HG03439 (cell line): Measurements from ENCODE around the gene RRP36.

ENCODE experiments used
- ATAC-seq: cut with Tn5 transposase; IDR thresholded peaks from one replicate; pipeline ENCODE4 v1.9.1; 2021; ENCODE audit warnings: mild to moderate bottlenecking, moderate library complexity; ENCODE audit not compliant: unreplicated experiment

RRP36 gene

GRCh38 chr6:43060755-43061633 lies 39.6 kb downstream of the RRP36 start:
- ATAC-seq = no peak

- no peak for ATAC-seq
Observed at GRCh38 chr6:43061861-43062260, 40.4 kb downstream of the RRP36 start.

- no peak for ATAC-seq
Observed at GRCh38 chr6:43062818-43063217, 41.4 kb downstream of the RRP36 start.

- ATAC-seq = no peak
Observed at GRCh38 chr6:43070028-43070632, 48.7 kb downstream of the RRP36 start.

GRCh38 chr6:43074847-43075669 lies 53.6 kb downstream of the RRP36 start:
- ATAC-seq = no peak

- ATAC-seq = no peak
Observed at GRCh38 chr6:43075670-43076463, 54.4 kb downstream of the RRP36 start, which contains the start of gene PTK7. TSS of gene PTK7 (plus strand) at chr6:43076314. CDS start at chr6:43076489, 175 bp downstream.

- no peak for ATAC-seq
Observed at GRCh38 chr6:43076464-43077332, 55.3 kb downstream of the RRP36 start.

GRCh38 chr6:43077333-43077809 lies 55.9 kb downstream of the RRP36 start:
- no peak for ATAC-seq

GRCh38 chr6:43077981-43078511 lies 56.6 kb downstream of the RRP36 start:
- no peak for ATAC-seq

- ATAC-seq = no peak
Observed at GRCh38 chr6:43078691-43079090, 57.3 kb downstream of the RRP36 start.
